ENCODE data around the gene FMO2. TPM values are rescaled to one million over a fixed set of nuclear protein-coding genes. Genes with fewer than 3 reads are reported as not detected.

FMO2 gene
- total RNA-seq, 1 donor from 2014 or later: 0.24 TPM

GRCh38 chr1:171198081-171198480 lies 13.0 kb downstream of the FMO2 start:
- no peak for DNase-seq (ENCODE audit: extremely low spot score, unreplicated experiment)
- no peak overlapping the region for H3K27ac Mint-ChIP-seq (ENCODE audit: unreplicated experiment)
- no peaks in the 10 kb centered on the region for H3K9me3 Mint-ChIP-seq (ENCODE audit: unreplicated experiment)
- no peaks in the 10 kb centered on the region for H3K27me3 Mint-ChIP-seq (ENCODE audit: unreplicated experiment)
- peaks cover 5% of the 10 kb centered on the region for H3K4me1 Mint-ChIP-seq (ENCODE audit: unreplicated experiment)
- no peak overlapping the region for H3K4me3 Mint-ChIP-seq (ENCODE audit: unreplicated experiment)
- no peaks in the 10 kb centered on the region for H3K36me3 Mint-ChIP-seq (ENCODE audit: unreplicated experiment)
- TF ChIP-seq CTCF (IDR thresholded peaks at IDR 0.05): no peak

GRCh38 chr1:171204296-171204695 lies 19.2 kb downstream of the FMO2 start:
- H3K9me3 Mint-ChIP-seq (ENCODE audit: unreplicated experiment): no peaks in the 10 kb centered on the region
- TF ChIP-seq CTCF (IDR thresholded peaks at IDR 0.05): no peak
- peaks cover 6% of the 10 kb centered on the region for H3K27me3 Mint-ChIP-seq (ENCODE audit: unreplicated experiment)
- peaks cover 4% of the 10 kb centered on the region for H3K4me1 Mint-ChIP-seq (ENCODE audit: unreplicated experiment)
- no peak overlapping the region for H3K4me3 Mint-ChIP-seq (ENCODE audit: unreplicated experiment)
- H3K27ac Mint-ChIP-seq (ENCODE audit: unreplicated experiment): no peak overlapping the region
- no peak for DNase-seq (ENCODE audit: extremely low spot score, unreplicated experiment)
- H3K36me3 Mint-ChIP-seq (ENCODE audit: unreplicated experiment): no peaks in the 10 kb centered on the region

- Mint-ChIP-seq H3K4me1 (ENCODE audit: unreplicated experiment) (peaks cover 11% of the 10 kb centered on the region), H3K27me3 (ENCODE audit: unreplicated experiment) (peaks cover 6% of the 10 kb centered on the region), H3K27ac (ENCODE audit: unreplicated experiment) (no peak overlapping the region), H3K4me3 (ENCODE audit: unreplicated experiment) (no peak overlapping the region), H3K9me3 (ENCODE audit: unreplicated experiment) (no peaks in the 10 kb centered on the region), H3K36me3 (ENCODE audit: unreplicated experiment) (no peaks in the 10 kb centered on the region)
- TF ChIP-seq CTCF (IDR thresholded peaks at IDR 0.05): no peak
- no peak for DNase-seq (ENCODE audit: extremely low spot score, unreplicated experiment)
Observed at GRCh38 chr1:171206204-171206977, 21.3 kb downstream of the FMO2 start.

GRCh38 chr1:171206978-171207355 lies 21.9 kb downstream of the FMO2 start:
- no peak overlapping the region for H3K27ac Mint-ChIP-seq (ENCODE audit: unreplicated experiment)
- peaks cover 13% of the 10 kb centered on the region for H3K4me1 Mint-ChIP-seq (ENCODE audit: unreplicated experiment)
- no peak for DNase-seq (ENCODE audit: extremely low spot score, unreplicated experiment)
- no peak overlapping the region for H3K4me3 Mint-ChIP-seq (ENCODE audit: unreplicated experiment)
- H3K9me3 Mint-ChIP-seq (ENCODE audit: unreplicated experiment): no peaks in the 10 kb centered on the region
- TF ChIP-seq CTCF (IDR thresholded peaks at IDR 0.05): no peak
- no peaks in the 10 kb centered on the region for H3K36me3 Mint-ChIP-seq (ENCODE audit: unreplicated experiment)
- peaks cover 6% of the 10 kb centered on the region for H3K27me3 Mint-ChIP-seq (ENCODE audit: unreplicated experiment)

GRCh38 chr1:171207377-171207776 lies 22.3 kb downstream of the FMO2 start:
- peaks cover 13% of the 10 kb centered on the region for H3K4me1 Mint-ChIP-seq (ENCODE audit: unreplicated experiment)
- H3K27ac Mint-ChIP-seq (ENCODE audit: unreplicated experiment): no peak overlapping the region
- peaks cover 6% of the 10 kb centered on the region for H3K27me3 Mint-ChIP-seq (ENCODE audit: unreplicated experiment)
- H3K36me3 Mint-ChIP-seq (ENCODE audit: unreplicated experiment): no peaks in the 10 kb centered on the region
- no peak for TF ChIP-seq CTCF (IDR thresholded peaks at IDR 0.05)
- DNase-seq (ENCODE audit: extremely low spot score, unreplicated experiment): no peak
- no peaks in the 10 kb centered on the region for H3K9me3 Mint-ChIP-seq (ENCODE audit: unreplicated experiment)
- no peak overlapping the region for H3K4me3 Mint-ChIP-seq (ENCODE audit: unreplicated experiment)
